NCI-H1436 treated with DMSO at 0.1 percent for 48 hours (cell line): ENCODE measurements around the gene OTULINL.

Experiments
- DNase-seq: peaks from one replicate; lab custom pipeline; 2025; lab: John Stamatoyannopoulos, UW

Gene OTULINL

DNA sequence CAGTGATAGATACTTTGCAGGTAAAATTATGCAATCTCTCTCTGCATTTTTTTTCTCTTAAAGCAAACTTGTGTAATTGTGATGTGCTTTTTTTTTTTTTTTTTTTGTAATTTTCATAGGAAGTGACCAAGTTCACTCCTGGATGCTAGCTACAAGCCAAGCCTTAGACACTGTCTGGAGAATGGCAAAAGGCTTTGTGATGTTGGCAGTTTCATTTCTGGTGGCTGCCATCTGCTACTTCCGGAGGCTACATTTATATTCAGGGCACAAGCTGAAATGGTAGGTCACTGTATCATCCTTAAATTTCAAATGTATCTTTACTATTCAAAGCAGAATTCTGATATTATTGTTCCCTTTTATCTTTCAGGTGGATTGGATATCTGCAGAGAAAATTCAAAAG, 19.3 kb downstream of the OTULINL start:
- no peak for DNase-seq

- no peak for DNase-seq
Observed at GRCh38 chr5:14603141-14603540, 21.5 kb downstream of the OTULINL start.

DNA sequence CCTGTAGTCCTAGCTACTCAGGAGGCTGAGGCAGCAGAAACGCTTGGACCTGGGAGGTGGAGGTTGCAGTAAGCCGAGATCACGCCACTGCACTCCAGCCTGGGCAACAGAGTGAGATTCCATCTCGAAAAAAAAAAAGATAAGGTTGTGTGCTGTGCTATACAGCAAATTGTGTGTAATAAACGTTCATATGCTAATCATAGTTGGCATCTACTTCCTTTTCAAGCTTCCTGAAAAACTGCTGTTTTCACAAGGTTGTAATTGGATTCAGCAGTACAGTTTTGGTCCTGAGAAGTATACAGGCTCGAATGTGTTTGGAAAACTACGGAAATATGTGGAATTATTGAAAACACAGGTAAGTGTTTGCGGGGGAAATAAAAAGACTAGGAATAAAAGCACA, 25.5 kb downstream of the OTULINL start:
- no peak for DNase-seq

DNA sequence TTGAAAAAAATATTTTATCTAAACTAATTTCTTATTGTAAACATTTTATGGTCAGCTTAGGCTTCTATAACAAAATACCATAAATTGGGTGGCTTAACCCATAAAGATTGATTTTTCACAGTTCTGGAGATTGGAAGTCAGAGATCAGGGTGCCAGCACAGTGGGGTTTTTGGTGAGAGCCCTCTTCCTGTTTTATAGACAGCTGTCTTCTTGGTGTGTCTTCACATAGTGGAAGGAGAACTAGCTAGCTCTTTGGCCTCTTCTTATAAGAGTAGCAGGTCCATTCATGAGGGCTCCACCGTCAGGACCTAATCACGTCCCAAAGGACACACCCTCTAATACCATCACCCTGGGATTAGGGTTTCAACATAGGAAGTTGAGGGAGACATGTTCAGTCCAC, 26.6 kb downstream of the OTULINL start:
- no peak for DNase-seq

DNA sequence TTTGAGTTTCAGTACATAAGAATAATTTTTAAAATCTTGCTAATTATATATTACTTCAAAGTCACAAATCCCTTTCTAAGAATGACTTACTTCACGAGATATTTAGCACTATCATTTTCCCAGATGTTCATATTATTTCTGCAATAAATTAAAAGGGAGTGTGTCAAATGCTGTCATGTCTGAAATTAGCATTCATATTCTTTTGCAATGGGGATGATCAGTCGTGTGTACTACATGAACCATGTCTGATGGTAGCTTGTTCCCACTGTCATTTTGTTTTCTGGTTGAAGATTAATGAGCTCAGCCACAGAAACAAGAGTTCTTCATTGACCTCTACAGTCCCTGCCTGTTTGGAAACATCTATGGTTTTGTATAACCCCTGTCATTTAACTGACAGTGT, 30.1 kb downstream of the OTULINL start:
- DNase-seq, result no peak

DNA sequence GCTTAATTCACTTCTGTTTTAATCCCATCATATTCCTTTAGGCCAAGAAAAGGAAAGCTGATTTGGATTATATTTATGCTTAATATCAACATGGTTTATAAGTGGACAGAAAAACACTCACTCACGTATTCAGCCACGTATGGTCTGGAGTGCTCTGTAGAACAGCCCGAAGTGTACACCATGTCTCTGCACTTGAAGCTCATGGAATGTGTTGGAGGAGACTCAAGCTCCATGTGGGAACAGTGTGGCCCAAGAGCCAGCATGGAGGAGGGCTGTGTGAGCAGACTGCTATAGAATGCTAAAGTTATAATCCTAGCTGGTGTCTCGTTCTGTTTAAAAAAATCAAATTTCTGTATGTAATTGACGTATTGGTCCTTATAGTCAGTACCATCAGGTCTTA, 32.9 kb downstream of the OTULINL start:
- no peak for DNase-seq

DNA sequence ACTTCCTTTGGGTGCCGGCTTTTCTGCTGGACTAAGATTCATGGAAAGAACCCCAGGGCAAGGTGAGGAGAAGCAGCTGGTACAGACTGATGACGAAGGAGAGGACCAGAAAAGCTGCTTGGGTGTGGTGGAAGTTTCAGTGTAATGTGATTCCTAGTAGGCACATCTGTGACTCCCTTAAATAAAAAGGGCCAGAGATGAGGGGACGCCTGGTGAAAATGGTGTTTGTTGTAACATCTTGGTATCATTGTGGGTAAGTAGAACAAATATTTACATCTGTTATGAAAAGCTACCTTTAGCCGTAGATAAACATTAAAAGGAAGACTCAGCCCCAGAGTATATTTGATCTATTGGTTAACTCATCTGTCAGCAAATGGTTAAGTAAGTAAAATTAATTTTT, 33.8 kb downstream of the OTULINL start:
- DNase-seq, result no peak

- no peak for DNase-seq
Observed at GRCh38 chr5:14617441-14617840, 35.8 kb downstream of the OTULINL start.

DNA sequence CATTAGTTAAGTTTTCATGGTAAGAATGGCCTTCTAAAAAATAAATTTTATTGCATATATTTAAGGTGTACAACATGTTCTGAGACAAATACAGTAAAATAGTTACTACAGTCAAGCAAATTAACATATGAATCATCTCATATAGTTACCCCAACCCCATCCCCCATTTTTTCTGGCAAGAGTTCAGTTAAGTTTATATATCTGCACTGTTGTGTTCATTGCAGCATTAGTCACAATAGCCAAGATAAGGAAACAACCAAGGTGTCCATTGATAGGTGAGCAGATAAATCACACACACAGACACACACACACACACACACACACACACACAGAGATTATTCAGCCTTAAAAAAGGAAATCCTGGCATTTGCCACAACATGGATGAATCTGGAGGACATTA, 45.7 kb downstream of the OTULINL start:
- DNase-seq, result no peak

GRCh38 chr5:14628346-14628745, 46.8 kb downstream of the OTULINL start:
- no peak for DNase-seq

- DNase-seq, result no peak
Observed at GRCh38 chr5:14630671-14631070, 49.1 kb downstream of the OTULINL start.

GRCh38 chr5:14635656-14636055, 54.1 kb downstream of the OTULINL start:
- DNase-seq, result no peak

DNA sequence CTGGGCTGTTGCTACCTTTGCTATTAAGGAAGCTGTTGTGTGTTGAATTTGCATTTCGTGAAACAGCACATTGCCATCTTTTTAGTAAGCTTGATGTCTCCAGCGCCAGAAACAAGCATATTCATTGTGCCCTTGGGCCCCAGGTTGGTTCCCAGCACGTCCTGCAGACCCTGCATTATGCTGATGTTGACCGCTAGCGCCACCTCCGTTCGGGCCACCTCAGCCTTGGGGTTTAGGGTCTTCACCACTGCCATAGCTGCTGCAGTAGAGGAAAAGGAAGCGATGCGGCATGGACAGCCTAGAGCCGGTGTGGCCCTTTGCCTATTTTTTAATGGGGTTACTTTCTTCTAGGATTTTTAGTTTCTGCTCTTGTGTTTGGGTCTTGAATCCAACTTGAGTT, 59.2 kb downstream of the OTULINL start:
- DNase-seq, result no peak

- no peak for DNase-seq
Observed at GRCh38 chr5:14644623-14645237, 63.1 kb downstream of the OTULINL start.

GRCh38 chr5:14650052-14650451, 68.5 kb downstream of the OTULINL start:
- no peak for DNase-seq

- no peak for DNase-seq
Observed at GRCh38 chr5:14655146-14655741, 73.7 kb downstream of the OTULINL start.

GRCh38 chr5:14656898-14657297, 75.3 kb downstream of the OTULINL start:
- no peak for DNase-seq

DNA sequence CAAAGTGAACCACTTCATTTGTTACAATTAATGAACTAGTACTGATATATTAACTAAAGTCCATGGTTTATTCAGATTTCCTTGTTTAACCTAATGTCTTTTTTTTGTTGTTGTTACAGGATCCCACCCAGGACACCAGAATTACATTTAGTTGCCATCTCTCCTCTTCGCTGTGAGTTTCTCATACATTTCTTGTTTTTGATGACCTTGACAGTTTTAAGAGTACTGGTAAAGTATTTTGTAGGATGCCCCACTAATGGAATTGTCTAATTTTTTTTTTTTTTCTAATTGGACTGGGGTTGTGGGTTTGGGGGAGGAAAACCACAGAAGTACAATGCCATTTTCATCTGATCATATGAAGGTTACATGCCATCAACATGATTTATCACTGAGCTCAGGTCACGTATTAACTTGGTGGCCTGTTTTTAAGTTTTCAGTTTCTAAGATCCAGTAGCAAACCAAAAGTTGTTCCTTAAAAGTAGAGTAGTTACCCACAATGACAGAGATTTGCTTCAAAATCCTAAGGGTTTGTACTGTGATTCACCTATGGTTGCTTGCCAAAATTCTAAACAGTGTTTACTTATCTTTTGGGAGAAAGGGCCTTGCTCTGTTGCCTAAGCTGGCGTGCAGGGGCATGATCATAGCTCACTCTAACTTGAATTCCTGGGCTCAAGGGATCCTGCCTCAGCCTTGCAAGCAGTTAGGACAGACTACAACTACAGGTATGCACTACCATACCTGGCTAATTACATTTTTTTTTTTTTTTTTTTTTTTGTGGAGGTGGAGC, 78.4 kb downstream of the OTULINL start:
- DNase-seq, result no peak

- no peak for DNase-seq
Observed at GRCh38 chr5:14660833-14661232, 79.2 kb downstream of the OTULINL start.
